Endothelial cell of umbilical vein (primary cell): ENCODE results near the gene PFKP. TPM values are rescaled to one million over a fixed set of nuclear protein-coding genes. Genes with fewer than 3 reads are reported as not detected.

Experiments used
- BruUV-seq: library from RNA; stranded (reverse); fragments of 400-500 nt; replicated peaks from 2 replicates; lab custom pipeline; 2021; lab: Mats Ljungman, UMichigan
- CTCF ChIA-PET: fragments of 300-600, 350-600 bp; sonication (Branson Sonifier 250); formaldehyde crosslinking; loops from one replicate; lab custom pipeline; 2021; ENCODE audit warnings: antibody characterized with exemption, inconsistent platforms; lab: Charles Lee
- POLR2A ChIA-PET: fragments of 300-600, 350-600 bp; sonication (Branson Sonifier 250); formaldehyde crosslinking; loops from one replicate; lab custom pipeline; 2021; ENCODE audit warnings: antibody characterized with exemption, inconsistent platforms; lab: Charles Lee
- DNase-seq: peaks from one replicate; pipeline ENCODE4 v3.0.0-alpha.2; 2011; ENCODE audit warnings: low read depth, low spot score
- FAIRE-seq: peaks from 2 replicates; lab custom pipeline; 2011; peaks lifted over from hg19 to GRCh38; lab: Jason Lieb, UNC
- H2AFZ ChIP-seq: 2 replicates; pipeline ENCODE4 v1.6.0; 2012; ENCODE audit warnings: low read depth, low read length, control low read depth, inconsistent platforms
- H3K27ac ChIP-seq: 2 replicates; pipeline ENCODE4 v1.5.1; 2011; ENCODE audit warnings: low read depth, mild to moderate bottlenecking, control low read depth, low read length, moderate library complexity; ENCODE audit not compliant: insufficient read depth
- H3K27me3 ChIP-seq, 2 experiments: 2 replicates each; pipeline versions ENCODE4 v1.6.0 to v1.6.1; 2011; ENCODE audit warnings: low read length in 2 of 2, mixed read lengths in 1 of 2; ENCODE audit not compliant: control insufficient read depth in 2 of 2, insufficient read depth in 2 of 2
- H3K36me3 ChIP-seq, 2 experiments: 2 replicates in 1 of 2; 3 replicates in 1 of 2; pipeline ENCODE4 v1.5.1; 2011; ENCODE audit warnings: low read length in 2 of 2, mild to moderate bottlenecking in 1 of 2, moderate library complexity in 1 of 2; ENCODE audit not compliant: control insufficient read depth in 2 of 2, insufficient read depth in 2 of 2; ENCODE audit errors: extremely low read depth in 1 of 2
- H3K4me1 ChIP-seq: 3 replicates; pipeline ENCODE4 v1.5.1; 2011; ENCODE audit warnings: mild to moderate bottlenecking, low read length; ENCODE audit not compliant: control insufficient read depth, insufficient read depth; ENCODE audit errors: extremely low read depth
- H3K4me2 ChIP-seq: 2 replicates; pipeline ENCODE4 v1.6.1; 2011; ENCODE audit warnings: low read length, control low read depth, mixed read lengths; ENCODE audit not compliant: insufficient read depth
- H3K4me3 ChIP-seq, 3 experiments: fragments of 200-600 bp in 1 of 3; sonication (generic), shearing (Covaris generic) in 1 of 3; replicated peaks in 1 of 3; 2 replicates each; pipeline ENCODE4 v1.5.1; 2011 to 2016; ENCODE audit warnings: control low read depth in 3 of 3, low read length in 3 of 3, mild to moderate bottlenecking in 2 of 3, inconsistent platforms in 1 of 3, low read depth in 1 of 3, moderate library complexity in 1 of 3; ENCODE audit not compliant: insufficient read depth in 1 of 3
- H3K79me2 ChIP-seq: 2 replicates; pipeline ENCODE4 v1.6.0; 2012; ENCODE audit warnings: low read length, inconsistent platforms; ENCODE audit not compliant: control insufficient read depth, insufficient read depth
- H3K9ac ChIP-seq: replicated peaks from 2 replicates; pipeline ENCODE3; 2011; ENCODE audit warnings: low read length, control low read depth; ENCODE audit not compliant: insufficient read depth; ENCODE audit errors: extremely low read depth
- H3K9me1 ChIP-seq: replicated peaks from 3 replicates; pipeline ENCODE4 v1.6.0; 2011; ENCODE audit warnings: mild to moderate bottlenecking, low read length; ENCODE audit not compliant: control insufficient read depth, insufficient read depth; ENCODE audit errors: extremely low read depth
- H3K9me3 ChIP-seq: replicated peaks from 2 replicates; pipeline ENCODE4 v1.5.1; 2012; ENCODE audit warnings: low read length, inconsistent platforms; ENCODE audit not compliant: control insufficient read depth, insufficient read depth
- H4K20me1 ChIP-seq: replicated peaks from 2 replicates; pipeline ENCODE3; 2011; ENCODE audit warnings: mild to moderate bottlenecking, low read length; ENCODE audit not compliant: control insufficient read depth, insufficient read depth; ENCODE audit errors: extremely low read depth
- EZH2 ChIP-seq: IDR thresholded peaks from 2 replicates; pipeline ENCODE4 v1.6.1; 2012; ENCODE audit warnings: borderline replicate concordance, low read depth, mild to moderate bottlenecking, moderate library complexity, low read length, inconsistent platforms; ENCODE audit not compliant: severe bottlenecking
- FOS ChIP-seq: IDR thresholded peaks from 2 replicates; pipeline ENCODE4 v1.6.1; 2011; ENCODE audit warnings: mild to moderate bottlenecking, low read length, moderate library complexity, borderline replicate concordance; ENCODE audit not compliant: insufficient read depth
- GATA2 ChIP-seq: IDR thresholded peaks from 2 replicates; pipeline ENCODE4 v1.7.0; 2011; ENCODE audit warnings: low read depth, mild to moderate bottlenecking, moderate library complexity, mixed read lengths, low read length; ENCODE audit not compliant: insufficient read length, insufficient read depth
- POLR2AphosphoS5 ChIP-seq: IDR thresholded peaks from 2 replicates; pipeline ENCODE4 v1.6.1; 2012; ENCODE audit warnings: low read depth, mild to moderate bottlenecking, control low read depth, low read length, moderate library complexity; ENCODE audit not compliant: insufficient read depth
- dilution Hi-C: fragments of 300-500 bp; cut with MboI; formaldehyde crosslinking; loops from one replicate; pipeline ENCODE4 v1.15.0; 2019; ENCODE audit warnings: low sequenced_read_pairs; ENCODE audit not compliant: extremely low pct_ligation_motif_present
- intact Hi-C: fragments of 100-400 bp; cut with micrococcal nuclease; formaldehyde crosslinking; loops from one replicate; pipeline ENCODE4 v1.10.0; 2022
- polyA plus RNA-seq, 4 experiments: library from polyadenylated mRNA; depleted of rRNA in 3 of 4; stranded (reverse) in 3 of 4; unstranded in 1 of 4; fragments of >200 nt; gene quantifications; 2 replicates each; pipeline versions ENCODE4 v1.2.1 to v1.2.3, GENCODE V29; 2011 to 2012; ENCODE audit warnings: missing spikeins in 1 of 4
- total RNA-seq: library from RNA; stranded (reverse); gene quantifications from 2 replicates; pipeline ENCODE4 v1.2.3, GENCODE V29; 2021
- TF ChIP-seq, protein P1 (sequence below): IDR thresholded peaks from 2 replicates; pipeline ENCODE4 v1.6.1; 2011; ENCODE audit not compliant: insufficient read depth, insufficient read length
- TF ChIP-seq, protein P2 (sequence below), 2 donors: IDR thresholded peaks; 1 replicate in 1 of 2; 2 replicates in 1 of 2; pipeline ENCODE4 v1.5.1; 2011; ENCODE audit warnings: low read length in 2 of 2, mild to moderate bottlenecking in 2 of 2, moderate library complexity in 2 of 2, control low read depth in 1 of 2, inconsistent platforms in 1 of 2, low read depth in 1 of 2; ENCODE audit not compliant: insufficient read depth in 1 of 2; ENCODE audit errors: extremely low read depth in 1 of 2

PFKP gene
- total and polyA plus RNA-seq, 2 donors (not counting 3 experiments of a cell fraction or from before 2014, with no cell fraction given), result 185 to 359 TPM

- no peak for FAIRE-seq
- H3K27me3 ChIP-seq, result no peaks in the 10 kb centered on the region
- no peaks in the 10 kb centered on the region for H4K20me1 ChIP-seq
- H2AFZ ChIP-seq, result no peak overlapping the region
- ChIA-PET CTCF (no interaction called here), POLR2A (no interaction called here)
- H3K4me3 ChIP-seq, result no peak overlapping the region
- intact Hi-C loops, result no loop called here
- peaks cover 12% of the 10 kb centered on the region for H3K4me1 ChIP-seq
- no peaks in the 10 kb centered on the region for H3K9me3 ChIP-seq
- peaks cover 32 to 55% of the 10 kb centered on the region in 2 experiments for H3K36me3 ChIP-seq
- dilution Hi-C loops, result no loop called here
- no TSS peak for BruUV-seq
- no peak overlapping the region for H3K4me2 ChIP-seq
- TF ChIP-seq, protein P1, sequence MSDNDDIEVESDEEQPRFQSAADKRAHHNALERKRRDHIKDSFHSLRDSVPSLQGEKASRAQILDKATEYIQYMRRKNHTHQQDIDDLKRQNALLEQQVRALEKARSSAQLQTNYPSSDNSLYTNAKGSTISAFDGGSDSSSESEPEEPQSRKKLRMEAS, result no peak
- no peak for TF ChIP-seq FOS
- TF ChIP-seq EZH2, result no peak
- peak; percentile 15 for TF ChIP-seq POLR2AphosphoS5
- TF ChIP-seq, protein P2, sequence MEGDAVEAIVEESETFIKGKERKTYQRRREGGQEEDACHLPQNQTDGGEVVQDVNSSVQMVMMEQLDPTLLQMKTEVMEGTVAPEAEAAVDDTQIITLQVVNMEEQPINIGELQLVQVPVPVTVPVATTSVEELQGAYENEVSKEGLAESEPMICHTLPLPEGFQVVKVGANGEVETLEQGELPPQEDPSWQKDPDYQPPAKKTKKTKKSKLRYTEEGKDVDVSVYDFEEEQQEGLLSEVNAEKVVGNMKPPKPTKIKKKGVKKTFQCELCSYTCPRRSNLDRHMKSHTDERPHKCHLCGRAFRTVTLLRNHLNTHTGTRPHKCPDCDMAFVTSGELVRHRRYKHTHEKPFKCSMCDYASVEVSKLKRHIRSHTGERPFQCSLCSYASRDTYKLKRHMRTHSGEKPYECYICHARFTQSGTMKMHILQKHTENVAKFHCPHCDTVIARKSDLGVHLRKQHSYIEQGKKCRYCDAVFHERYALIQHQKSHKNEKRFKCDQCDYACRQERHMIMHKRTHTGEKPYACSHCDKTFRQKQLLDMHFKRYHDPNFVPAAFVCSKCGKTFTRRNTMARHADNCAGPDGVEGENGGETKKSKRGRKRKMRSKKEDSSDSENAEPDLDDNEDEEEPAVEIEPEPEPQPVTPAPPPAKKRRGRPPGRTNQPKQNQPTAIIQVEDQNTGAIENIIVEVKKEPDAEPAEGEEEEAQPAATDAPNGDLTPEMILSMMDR (IDR thresholded peaks at IDR 0.05; ENCODE audit: extremely low read depth in 1 of 2, insufficient read depth in 1 of 2, low read depth in 1 of 2, low read length in 2 of 2), result no peak
- no peak for TF ChIP-seq GATA2
- no peak for DNase-seq
- no peak overlapping the region for H3K27ac ChIP-seq
- H3K9me1 ChIP-seq, result no peaks in the 10 kb centered on the region
- H3K79me2 ChIP-seq, result peaks cover 33% of the 10 kb centered on the region
- no peak overlapping the region for H3K9ac ChIP-seq
Measured at GRCh38 chr10:3107426-3107961, 40.1 kb downstream of the PFKP start.
